Activated T-cell treated with anti-CD3 and anti-CD28 coated beads, Interleukin-2, amount 50 U/mL, for 1 hour (primary cell): ENCODE data around the gene CHRM4.

Source experiments
- DNase-seq: peaks from one replicate; pipeline ENCODE4 v3.0.0-alpha.2; 2020

The CHRM4 gene

GRCh38 chr11:46346886-46347636 is 44.5 kb downstream of the CHRM4 start, which contains the start of gene DGKZ:
TSS of gene DGKZ (plus strand) at chr11:46347463. CDS start at chr11:46347660, 197 bp downstream.
- DNase-seq, result peak; percentile 98

DNA sequence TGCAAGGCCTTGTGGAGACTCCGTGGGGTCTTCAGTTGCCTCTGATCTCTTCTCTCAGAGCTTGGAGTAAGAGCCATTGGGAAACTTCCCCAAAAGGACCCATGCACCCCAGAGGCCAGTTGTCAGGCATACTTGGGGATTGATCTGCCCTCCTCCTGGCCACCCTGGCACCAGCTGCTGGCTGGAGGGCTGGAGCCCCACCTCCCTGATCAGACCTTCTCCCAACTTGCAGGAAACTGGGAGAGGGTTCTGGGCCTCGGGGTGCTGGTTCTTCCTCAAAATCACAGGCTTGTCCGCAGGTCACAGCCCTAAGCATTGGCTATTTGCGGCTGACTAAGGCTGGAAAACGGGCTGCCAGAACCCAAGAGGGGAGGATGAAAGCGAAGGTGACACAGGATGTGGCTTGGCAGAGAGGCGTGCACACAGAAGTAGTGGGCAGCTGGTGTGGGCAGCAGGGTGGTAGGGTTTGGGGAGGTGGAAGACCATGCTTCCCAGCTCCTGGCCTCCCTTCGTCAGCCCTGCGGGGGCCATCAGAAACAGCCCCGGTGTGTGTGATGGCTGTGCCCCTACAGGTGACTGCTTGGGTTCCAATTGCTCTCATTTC is 45.6 kb downstream of the CHRM4 start:
- no peak for DNase-seq

DNA sequence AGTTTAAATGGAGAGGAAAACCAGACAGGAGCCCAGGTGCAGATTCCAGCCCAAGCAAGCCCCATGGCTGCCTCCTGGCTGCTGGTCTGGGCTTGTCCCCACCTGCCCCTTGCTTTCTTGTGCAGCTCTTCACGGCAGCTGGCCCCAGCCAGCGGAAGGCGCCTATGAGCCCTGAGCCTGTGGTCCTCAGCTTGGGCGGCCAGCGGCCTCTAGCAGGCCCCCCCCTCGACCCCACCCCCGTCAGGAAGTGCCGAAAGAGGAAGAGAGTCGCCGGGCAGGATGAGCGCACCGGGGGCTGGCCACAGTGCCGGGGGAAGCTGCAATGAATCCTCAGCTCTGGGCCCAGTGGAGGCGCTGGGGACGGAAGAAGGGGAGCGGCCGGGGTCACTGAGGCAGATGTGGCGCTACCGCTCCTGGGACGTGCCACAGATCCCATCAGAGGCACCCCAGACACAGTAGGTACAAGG is 46.4 kb downstream of the CHRM4 start:
- no peak for DNase-seq

- DNase-seq, result no peak
These were observed 48.1 kb downstream of the CHRM4 start for GRCh38 chr11:46343520-46343919.

GRCh38 chr11:46342239-46342638 is 49.3 kb downstream of the CHRM4 start:
- DNase-seq, result no peak

DNA sequence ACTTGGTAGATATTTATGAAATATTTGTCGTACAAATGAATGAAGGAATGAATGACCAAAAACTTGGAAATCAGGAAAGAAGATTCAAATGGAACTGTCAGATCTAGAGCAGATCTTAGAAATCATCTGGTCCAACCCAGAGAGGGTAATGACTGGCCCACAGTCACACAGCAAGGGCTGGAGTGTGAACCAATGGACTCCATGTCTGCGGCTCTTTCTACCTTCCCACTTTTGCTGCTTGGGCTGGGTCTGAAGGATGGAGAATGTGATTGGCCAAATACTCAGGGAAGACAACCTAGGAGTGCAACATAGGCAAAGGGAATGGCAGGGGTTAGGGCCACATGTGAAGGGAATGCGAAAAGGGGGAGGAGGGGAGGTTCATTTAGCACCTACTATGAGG is 50.1 kb downstream of the CHRM4 start:
- DNase-seq, result no peak

DNA sequence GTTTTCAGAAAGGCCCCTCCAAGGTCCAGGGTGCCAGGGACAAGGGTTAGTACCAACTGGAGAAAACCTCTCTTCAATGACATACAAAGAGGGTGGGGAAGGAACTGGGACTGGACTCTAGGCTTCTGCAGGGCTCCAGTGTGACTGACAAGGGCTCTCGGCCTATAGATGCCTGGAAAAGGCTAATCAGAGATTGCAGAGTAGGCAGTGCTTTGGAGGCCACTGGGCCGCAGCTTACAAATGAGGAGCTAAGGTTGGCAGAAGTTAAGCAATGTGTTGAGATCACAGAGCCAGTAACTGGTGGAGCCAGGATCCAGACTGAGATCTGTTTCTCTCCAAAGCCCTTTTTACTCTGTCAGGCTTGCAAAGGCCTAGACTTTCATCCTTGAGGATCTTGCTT is 51.8 kb downstream of the CHRM4 start:
- DNase-seq, result no peak

DNA sequence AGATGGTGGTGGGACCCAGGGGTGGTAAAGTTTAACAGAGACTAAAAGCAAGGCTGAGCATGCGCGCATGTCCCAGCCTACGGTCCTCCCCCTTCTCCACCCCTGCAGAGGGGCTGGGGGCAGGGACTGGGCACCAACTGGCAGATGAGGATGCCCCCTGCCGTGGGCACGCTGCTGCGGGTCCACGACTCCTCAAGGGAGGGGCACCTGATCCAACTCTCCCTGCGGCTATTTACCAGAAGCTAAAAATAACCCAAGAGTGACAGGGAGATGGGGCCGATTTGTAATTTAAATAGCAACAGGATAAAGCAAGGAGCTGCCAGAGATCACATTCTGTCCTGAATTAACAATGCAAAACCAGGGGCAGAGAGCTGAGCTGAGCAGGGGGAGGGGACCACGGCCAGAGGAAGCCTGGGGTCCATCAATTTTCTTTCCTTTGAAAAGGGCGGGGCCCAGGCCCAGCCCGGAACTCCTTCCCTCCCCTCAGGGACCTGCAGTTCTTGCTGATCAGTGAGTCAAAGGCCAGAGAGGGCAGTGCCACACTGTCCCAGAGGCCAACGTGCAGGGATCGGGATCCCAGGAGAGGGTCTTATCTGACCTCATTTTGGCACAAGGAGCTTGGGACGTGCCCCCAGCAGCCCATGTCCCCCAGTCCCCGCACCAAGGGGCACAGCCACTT is 52.4 kb downstream of the CHRM4 start:
- DNase-seq, result no peak

DNA sequence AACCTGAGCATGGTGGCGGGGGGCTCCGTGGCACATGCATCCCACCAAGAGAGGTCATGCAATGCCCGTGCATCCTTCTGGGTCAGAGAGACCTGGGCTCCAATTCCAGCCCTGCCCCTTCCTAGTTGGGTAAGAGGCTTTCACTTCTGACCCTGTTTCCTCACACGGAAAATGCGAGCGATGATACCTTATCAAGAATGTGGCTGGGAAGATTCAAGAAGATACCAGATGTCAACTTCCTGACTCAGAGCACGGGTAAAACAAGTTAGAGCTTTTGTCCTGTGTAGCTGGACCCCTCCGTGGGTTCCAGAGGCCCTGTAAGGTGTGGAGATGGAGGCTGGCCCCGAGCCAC is 53.0 kb downstream of the CHRM4 start:
- no peak for DNase-seq

DNA sequence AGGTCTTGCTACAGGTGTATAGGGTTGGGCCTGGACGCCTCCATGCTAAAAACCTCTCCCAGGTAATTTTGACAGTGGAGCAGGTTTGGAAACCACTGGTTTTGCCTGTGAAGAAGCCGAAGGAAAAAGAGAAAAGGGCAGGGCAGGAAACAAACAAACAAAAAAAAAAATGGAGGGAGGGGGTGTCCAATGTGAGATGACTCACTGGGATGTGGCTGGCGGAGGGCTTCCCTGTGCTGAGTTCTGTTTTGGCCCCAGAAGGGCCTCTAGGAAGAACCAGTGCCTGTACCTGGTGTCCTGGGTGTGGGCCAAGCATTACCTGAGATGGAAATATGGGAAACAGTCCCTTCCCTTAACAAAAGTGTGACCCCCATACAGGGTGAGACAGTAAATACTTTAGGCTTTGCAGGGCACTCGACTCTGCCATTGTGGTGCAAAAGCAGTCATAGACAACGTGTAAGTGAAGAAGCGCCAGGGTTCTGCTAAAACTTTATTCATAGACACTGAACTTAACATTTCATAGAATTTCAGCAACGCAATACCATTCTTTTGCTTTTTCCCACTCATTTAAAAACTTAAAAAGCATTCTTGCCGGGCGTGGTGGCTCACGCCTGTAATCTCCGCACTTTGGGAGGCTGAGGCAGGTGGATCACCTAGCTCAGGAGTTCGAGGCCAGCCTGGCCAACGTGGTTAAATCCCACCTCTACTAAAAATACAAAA is 53.8 kb downstream of the CHRM4 start:
- DNase-seq, result no peak

DNA sequence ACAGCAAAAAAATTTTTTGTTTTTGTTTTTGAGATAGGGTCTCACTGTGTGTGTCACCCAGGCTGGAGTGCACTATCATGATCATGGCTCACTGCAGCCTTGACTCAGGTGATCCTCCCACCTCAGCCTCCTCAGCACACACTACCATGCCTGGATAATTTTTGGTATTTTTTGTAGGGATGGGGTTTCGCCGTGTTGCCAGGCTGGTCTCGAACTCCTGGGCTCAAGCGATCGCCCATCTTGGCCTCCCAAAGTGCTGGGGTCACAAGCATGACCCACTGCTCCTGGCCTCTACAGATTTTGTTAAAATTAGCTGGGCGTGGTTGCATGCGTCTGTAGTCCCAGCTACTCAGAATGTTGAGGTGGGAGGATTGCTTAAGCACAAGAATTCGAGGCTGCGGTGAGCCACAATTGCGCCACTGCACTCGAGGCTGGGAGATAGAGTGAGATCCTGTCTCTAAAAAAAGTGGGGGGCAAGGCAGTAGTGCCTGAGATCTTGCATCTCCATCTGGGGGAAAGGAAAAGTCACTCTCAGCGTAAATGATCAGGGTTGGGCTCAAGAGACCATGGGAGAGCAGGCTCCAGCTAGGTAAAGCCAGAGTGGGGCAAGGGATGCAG is 54.9 kb downstream of the CHRM4 start:
- DNase-seq, result no peak

- DNase-seq, result no peak
These were observed 55.5 kb downstream of the CHRM4 start for GRCh38 chr11:46335890-46336562.

DNA sequence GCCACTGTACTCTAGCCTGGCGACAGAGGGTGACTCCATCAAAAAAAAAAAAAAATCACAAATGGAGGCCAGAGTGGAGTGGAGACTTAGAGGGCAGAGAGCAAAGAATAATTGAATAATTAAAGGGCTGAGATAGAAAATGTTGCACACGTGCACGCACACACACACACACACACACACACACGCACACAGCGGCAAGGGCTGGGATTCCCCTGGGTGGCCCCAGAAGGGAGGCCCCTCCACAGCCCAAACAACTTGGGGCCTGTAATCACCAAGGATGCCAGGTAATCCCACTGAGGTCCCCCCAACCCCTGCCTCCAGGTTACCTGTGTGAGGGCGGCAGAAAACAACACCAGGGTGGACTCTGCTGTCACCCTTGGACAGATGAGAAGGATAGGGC is 56.3 kb downstream of the CHRM4 start:
- no peak for DNase-seq

DNA sequence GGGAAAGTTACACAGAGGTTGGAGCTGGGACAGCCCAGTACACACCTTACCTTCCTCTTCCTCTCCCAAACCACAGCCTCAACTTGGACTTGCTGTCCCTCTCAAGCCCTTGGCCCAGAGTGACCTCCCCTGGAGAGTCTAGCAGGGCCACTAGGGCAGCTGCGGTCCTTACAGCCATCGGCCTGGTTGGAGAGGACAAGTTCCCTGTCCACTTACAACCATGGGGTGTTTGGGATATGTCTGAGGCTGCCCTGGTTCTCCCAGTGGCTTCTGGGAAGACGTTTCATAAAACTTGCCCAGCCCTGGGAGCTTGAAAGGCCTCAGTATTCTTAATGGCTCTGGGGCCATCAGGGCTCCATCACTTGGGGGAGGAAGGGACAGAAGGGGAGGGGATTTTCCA is 57.4 kb downstream of the CHRM4 start:
- DNase-seq, result no peak
